Suppressor macrophage treated with lipopolysaccharide for 4 hours (primary cell): ENCODE data around the gene ROMO1.
"Not testable (repeated sequence)": the region's sequence is repeated elsewhere in the genome, so short reads cannot be mapped to it uniquely, and the experiment has no call there.

Source experiments
- DNase-seq: peaks from one replicate; pipeline ENCODE4 v3.0.0-alpha.2; 2020

The ROMO1 gene

DNA sequence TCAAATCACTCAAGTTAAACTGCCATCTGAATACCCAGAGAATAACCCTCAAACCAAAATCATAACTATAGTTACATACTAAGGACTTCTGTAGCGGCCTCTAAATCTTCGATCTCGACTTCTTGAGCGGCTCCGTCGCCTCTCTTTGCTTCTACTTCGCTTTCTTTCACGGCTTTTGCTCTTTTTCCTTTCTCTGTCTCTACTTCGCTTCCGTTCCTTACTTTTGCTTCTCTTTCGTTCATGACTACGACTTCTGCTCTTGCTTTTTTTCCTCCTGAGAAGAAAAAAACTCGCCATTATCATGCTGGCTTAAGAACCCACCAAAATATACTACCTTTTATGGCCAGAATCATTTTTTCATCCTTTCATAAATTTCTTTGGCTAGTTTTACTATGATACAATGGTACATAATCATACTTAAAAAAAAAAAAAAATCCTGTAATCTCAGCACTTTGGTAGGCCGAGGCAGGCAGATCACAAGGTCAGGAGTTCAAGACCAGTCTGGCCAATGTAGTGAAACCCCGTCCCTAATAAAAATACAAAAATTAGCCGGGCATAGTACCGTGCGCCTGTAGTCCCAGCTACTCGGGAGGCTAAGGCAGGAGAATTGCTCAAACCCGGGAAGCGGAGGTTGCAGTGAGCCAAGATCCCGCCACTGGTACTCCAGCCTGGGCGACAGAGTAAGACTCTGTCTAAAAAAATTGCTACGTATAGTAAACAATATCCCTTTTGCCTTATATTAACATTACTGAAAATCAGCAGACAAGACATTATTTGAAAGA is 32.8 kb downstream of the ROMO1 start:
- no peak for DNase-seq

DNA sequence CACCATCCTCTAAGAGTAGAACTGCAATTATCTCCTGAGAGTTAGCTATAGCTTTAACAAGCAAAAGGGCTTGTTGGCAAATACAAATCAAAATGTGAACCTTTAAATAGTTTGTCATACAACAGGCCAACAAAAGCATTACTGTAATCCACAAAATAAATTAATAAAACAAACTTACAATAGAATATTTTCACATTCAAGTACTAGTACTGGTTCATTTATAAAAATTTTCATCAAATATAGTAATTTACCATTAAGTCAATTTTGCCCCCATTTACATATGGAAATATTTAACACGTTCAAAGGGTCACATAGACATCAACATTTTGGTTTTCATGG is 33.4 kb downstream of the ROMO1 start:
- no peak for DNase-seq

DNA sequence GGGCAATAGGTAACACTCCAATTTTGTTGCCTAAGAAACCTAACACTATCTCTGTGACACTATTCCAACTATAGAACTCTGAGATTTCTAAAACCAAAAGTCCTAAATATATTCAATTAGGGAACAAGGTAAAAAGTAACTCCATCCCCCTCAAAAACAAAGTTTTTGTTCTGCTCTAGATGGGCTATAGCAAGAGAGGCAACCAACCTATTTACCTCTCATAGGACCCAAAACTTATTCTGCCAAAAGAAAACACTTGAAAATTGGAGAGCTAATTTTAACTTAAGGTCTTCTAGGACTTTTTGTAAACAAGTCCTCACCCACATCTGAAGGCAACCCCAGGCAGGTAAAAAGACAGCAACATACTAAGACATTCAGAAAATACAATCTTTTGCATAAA is 35.2 kb downstream of the ROMO1 start:
- DNase-seq, result no peak

DNA sequence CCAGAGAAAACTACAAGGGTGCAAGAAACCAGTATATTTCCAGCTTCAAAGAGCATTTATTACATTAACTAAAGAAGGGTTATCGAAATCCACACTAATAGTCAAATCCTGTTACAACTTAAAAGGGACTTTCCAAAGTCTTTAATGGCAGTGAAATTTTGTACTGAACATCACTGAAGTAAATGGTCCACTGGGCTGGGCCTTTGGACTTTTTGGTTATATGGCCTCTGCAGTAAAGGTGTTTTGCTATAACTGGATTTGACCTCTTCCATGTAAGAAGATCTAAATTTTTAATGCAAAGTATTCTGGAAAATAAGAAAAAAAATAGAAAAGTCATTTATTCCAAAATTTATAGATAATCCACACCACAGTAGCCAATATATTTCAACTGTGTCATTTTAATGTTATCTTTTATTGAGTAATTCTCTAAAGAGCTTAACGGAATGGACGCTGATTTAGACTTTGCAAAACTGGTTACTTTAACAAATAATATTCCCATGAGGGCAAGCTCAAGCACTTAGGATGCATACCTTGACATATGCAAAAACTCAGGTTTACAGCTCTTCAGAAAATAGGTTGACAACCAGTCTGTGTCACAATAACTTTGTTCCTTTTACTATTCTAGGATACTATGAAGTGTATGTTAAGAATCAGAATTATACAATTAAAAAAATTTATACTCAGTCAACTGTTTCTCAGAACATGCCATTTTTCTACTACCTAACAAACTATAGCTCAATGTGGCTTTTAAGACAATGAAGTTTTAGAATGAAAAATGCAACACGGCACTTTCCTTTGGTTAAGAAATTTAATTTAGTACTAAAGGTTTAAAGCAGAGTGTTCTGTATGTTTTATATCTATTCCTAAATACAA is 35.8 kb downstream of the ROMO1 start:
- DNase-seq, result no peak

DNA sequence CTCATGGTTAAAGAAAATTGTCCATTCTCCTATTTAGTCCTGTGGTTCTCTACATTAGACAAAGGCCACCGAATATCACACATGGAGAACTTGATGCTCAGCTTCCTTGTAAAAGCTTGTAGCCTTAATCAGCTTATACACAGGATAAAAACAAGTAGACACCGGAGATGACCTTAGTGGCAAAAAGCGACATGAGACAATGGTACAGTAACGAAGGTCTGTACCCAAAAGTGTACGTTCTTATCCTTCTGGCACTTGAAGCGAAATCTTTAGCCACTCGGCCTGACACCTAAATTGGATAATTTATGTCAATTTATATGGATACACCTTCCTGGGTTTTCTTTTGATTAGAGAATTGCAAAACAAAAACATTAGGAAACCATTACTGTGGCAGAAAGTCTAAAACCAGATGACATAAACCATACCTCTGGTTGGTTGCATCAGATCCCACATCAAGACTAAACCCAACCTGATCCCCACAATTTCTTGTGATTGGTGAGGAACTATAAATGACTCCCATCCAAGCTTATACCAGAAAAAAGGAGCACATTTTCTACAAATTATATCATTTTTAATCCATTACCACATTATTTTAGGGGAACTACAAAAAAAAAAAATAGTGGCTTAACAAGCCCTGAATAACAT is 36.7 kb downstream of the ROMO1 start:
- no peak for DNase-seq

DNA sequence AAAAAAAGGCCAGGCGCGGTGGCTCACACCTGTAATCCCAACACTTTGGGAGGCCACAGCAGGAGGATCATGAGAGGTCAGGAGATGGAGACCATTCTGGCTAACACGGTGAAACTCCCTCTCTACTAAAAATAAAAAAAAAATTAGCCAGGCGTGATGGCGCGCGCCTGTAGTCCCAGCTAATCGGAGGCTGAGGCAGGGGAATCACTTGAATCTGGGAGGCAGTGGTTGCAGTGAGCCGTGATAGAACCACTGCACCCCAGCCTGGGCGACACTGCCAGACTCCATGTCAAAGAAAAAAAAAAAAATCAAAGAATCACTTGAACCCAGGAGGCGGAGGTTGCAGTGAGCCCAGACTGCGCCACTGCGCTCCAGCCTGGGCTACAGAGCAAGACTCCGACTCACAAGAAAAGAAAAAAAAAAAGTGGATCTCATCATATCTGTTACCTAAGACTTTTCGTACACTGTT is 38.7 kb downstream of the ROMO1 start:
- DNase-seq, result no peak

DNA sequence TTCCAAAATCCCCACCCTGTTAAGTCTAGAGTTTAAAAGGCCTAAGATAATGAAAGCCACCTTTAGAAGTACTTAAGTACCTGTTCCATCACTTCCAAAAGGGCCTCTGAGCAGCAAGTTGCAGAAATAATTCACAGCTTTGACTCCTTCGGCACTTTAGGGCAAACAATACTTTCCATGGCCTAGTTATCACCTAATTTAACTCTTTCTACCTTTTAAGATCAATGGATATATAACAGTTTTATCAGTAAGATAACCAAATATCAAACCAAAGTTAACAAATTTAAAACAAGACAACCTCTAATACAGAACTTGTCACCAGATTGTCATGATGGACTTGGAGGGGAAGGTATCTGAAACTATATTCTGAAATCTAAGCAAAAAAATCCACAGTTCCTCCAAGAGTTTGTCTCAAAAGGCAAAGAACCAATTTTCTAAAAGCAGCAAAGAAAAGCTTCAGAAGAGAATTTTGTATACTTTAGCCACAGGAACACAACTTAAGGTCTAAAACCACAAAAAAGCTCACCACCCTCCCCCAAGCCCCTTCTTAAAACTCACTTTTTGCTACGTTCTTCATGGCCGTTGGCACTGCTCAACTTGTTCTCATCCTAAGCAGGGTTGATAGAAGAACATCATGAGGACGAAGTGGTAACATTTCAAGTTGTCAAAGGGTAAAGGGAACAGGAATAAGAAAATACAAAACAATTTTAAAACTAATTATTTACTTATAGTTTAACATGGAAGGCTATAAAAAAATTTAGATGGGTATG is 39.4 kb downstream of the ROMO1 start:
- no peak for DNase-seq

DNA sequence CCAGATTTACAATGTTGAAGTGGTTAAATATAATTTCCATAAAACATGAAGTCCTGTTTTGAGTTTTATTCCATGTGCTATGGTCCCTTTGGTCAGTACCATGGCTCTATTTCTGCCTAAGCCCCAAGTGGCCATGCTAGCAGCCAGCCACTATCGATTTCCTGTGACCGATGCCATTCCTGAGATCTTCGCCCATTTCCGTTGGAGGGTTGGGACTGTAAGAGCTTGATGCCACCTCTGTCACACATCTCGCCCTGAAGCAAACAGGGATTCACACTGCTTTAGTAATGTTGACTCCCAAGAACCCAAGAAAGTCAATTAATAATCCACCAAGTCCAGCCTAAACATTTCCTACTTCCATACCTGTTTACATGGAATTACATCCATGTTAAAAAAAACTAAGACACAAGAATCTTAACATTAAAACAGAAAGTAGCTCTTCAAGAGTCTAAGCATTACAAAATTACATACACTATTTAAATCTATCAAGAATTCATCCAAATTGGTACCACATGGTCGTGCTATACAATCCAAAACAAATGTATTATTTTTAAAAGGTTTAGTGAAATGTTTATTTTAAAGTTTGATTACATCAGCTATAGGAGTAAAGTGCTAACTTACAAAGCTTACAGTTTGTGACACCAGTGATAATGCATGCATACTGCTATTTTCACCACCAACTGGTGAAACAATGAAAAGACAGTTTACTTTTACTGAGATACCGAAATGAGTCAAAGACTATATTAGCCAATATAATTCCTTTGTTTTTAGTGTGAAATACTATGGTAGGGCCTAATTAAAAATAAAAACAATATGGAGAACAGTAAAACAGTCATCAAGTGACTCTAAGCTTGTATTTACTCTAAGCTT is 40.3 kb downstream of the ROMO1 start:
- peak; percentile 59 for DNase-seq

DNA sequence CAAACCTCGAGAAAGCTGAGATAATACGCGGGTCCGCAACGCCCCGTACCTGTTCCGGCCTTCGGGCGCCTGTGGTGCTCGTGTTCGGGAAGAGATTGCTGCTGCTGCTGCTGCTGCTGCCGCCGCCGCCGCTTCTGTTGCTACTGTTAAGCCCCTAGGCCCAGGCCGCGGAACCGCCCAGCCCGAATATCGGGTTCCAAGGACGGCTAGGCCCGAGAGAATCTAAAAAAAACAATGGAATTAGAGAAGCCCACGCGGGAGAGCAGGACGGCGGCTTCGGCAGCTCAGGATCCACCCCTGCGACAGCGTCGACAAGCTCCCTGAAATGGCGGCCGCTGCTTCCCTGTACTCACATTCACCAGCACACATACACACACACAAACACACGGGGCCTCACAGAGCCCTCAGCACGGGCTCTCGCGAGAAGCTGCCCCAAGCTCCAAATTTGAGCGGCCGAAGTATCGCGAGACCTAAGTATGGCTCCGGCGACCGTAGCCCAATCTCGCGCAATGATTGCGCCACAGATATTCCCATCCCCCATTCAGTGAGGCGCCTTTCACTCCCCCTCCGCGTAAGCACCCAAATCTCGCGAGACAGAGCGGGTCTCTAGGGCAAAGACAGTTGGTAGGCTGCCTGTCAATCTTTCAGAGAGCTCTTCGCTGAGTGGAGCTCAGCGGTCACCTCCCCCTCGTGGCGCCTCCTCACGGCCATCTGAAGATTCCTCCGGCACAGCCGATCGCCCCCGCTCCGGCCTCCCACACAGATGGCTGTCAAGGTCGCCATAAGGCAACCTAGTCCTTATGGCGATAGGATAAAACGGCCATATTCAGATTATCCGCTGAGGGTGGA is 42.9 kb downstream of the ROMO1 start, which contains the start of gene RBM39:
Gene RBM39 (minus strand): TSS at position 369 of the 849 bp plus-strand sequence. CDS start 1,386 bp downstream, outside the sequence.
- peak; percentile 100 for DNase-seq

DNA sequence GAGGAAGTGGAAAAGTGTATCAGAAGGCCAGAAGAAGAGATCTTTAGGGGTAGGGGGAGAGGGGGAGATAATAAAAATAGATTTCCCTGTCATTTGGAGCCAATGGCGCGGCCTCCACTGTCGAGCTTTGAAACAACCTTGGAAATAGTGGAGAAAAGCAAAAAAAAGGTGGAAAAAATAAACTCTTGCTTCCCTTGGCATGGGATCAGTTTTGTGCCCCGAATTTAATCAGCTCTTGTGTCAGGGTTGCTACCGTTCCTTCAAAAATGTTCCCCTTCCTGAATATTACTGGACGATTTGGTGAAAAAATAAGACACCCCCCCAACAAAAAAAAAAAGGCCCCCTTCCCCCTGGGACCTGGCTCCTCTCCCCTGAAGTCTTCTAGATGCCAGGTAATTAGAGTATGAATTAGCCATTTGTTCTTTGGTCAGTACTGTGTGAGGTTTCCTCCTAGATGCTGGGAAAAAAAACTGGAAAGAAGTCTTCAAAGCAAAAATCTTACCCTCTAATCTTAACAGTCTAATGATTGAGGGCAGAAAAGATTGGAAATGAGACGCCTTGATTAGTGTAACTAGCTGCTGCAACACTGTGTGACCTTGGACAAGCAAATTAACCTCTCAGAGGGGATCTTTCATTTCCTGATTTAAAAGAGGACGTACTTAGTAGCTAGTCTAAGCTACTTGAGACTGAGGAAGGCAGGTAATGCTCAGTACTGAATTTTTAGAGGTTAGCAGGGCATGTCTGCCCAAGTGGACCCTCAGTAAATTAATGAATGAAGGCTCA is 43.7 kb downstream of the ROMO1 start:
- peak; percentile 70 for DNase-seq

DNA sequence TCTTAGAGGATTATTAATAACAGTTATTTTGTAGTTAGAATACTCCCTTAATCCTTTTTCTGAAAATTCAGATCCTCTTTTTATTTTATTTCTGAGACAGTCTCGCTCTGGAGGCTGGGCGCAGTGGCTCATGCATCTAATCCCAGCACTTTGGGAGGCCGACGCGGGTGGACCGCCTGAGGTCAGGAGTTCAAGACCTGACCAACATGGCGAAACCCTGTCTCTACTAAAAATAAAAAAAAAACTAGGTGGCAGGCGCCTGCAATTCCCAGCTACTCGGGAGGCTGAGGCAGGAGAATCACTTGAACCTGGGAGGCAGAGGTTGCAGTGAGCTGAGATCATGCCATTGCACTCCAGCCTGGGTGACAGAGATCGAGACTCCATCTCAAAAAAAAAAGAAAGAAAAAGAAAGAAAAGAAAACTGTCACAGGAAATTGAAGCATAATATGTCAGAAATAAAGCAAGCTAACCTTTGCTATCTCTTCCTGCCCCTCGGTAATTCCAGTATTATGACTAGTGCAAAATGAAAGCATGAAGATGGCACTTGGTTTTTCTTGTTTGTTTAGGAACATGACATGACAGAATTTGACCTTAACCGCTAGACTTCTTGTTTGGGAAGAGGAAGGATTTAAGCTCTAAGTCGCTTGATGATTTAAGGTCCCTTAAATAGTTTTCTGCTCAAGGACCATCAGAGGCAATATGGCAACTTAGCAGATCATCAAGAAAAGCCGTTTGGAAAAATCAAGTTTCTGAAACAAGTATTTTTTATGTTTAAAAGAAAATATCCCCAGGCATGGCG is 44.7 kb downstream of the ROMO1 start:
- peak; percentile 82 for DNase-seq

DNA sequence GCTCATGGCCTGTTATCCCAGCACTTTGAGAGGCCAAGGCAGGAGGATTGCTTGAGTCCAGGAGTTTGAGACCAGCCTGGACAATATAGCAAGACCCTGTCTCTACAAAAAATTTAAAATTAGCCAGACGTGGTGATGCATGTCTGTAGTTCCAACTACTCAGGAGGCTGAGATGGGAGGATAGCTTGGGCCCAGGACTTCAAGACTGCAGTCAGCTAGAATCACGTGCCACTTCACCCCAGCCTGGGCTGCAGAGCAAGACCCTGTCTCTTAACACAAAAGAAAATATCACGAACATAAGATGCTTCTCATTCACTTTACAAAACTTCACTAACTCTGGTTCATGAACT is 45.3 kb downstream of the ROMO1 start:
- DNase-seq, result not testable (repeated sequence)
